Hematopoietic multipotent progenitor cell treated with erythropoietin and hydrocortisone succinate and interleukin-3 and kit ligand, for 8 days (in vitro differentiated cells): Measurements from ENCODE around the gene PDIA5.

ENCODE experiments used
- DNase-seq: peaks from one replicate; pipeline ENCODE4 v3.0.0-alpha.2; 2015

The PDIA5 gene

DNA sequence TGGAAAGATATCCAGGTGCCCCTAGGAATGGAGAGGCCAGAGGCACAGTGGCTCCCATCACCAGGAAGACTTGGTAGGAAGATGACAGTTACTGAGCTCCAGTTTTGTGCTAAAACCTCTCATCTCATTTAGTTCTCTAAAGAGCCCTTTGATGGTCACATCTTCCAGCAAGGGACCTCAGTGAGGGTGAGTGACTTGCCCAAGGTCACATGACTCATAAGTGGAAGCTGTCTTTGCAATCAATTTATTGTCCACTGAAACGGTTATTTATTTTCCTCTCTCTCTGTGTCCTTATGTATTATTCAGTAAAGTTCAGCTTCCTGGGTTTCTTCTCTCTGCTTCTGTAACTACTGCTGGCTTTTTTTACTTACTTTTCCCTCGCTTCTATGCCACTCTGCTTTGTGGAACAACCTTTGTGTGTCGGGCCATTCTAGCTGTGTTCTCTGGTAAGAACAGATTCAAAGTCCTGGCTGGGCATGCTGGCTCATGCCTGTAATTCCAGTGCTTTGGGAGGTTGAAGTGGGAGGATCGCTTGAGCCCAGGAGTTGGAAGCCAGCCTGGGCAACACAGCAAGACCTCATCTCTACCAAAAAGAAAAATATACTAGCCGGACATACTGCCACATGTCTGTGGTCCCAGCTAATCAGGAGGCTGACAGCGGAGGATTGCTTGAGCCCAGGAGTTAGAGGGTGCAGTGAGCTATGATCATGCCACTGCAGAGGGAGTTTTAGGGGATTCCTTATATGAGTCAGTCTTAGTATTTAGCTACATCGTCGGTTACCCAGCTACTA lies 55.9 kb downstream of the PDIA5 start:
- DNase-seq = no peak

- DNase-seq = no peak
Measured at GRCh38 chr3:123123716-123124616, 57.1 kb downstream of the PDIA5 start.

DNA sequence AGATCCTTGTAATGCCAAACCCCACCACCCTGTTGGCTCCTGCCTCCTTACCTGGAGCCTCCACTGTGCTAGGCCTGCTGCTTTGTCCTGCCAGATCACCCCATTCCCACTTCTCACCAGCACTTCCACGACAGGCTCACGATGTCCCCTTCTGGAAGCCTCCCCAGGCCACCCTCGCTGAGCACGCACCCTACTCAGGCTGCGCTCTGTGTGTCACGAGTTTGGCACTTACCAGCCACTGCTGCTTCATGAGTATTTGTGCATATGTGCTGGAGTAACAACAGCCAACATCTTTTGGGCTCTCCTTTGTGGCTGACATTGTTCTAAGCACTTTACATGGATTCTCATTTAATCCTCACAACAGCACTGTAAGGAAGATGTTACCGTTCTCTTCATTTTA lies 58.1 kb downstream of the PDIA5 start:
- DNase-seq = no peak

DNA sequence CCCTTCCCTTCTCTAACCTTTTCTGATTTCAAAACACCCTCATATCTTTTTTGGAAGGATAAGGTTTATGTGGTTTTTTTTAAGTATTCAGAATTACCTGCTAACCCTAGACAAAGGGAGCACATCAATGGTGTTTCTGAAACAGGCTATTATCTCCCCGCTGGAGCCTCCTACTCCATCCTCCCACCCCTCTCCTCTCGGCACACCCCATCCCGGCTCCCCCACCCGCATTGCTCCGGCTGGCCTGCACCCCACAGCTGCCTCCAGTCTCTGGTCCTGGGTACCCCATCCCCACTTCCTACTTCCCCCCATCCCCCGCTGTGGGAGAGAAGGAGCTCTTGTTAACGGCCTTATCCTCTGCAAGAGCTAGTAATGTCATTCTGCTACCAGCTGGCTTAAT lies 59.2 kb downstream of the PDIA5 start:
- no peak for DNase-seq

DNA sequence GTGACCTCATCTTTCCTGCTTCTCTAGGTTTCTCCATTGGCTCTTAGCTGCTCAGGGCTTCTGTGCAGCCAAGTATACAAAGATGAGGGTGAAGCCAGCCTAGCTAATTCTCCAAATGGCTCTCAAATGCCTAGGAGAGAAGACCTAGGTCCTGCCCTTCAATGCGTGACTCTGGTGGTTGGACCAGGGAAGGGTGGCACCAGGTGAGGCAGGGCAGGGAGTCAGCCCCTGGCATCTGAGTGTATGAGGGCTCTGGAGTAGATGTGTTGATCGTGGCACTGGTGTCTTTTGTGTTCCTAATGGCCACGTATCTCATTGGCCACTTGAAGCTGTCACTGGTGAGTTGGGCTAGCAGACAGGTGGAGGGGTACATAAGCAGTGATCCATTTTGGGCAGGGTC lies 59.8 kb downstream of the PDIA5 start:
- no peak for DNase-seq

DNA sequence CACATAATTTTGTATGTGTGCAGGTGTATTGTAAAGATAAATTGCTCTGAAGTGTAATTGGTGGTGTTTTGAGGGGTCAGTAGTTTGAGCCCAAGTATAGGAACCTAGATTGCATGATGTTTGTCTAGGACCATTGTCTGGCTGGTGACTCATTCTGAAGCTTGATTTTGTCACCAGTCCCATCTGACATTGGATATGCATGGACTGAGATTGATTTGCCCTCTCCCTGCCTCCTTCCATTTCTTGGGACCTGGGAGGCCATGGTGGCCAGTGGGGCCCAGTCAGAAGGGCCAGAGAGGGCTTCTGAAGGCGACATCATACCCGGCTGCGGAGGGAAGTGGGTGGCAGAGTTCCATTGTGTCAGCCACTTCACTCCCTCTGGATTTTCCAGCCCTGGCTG lies 62.3 kb downstream of the PDIA5 start:
- no peak for DNase-seq

DNA sequence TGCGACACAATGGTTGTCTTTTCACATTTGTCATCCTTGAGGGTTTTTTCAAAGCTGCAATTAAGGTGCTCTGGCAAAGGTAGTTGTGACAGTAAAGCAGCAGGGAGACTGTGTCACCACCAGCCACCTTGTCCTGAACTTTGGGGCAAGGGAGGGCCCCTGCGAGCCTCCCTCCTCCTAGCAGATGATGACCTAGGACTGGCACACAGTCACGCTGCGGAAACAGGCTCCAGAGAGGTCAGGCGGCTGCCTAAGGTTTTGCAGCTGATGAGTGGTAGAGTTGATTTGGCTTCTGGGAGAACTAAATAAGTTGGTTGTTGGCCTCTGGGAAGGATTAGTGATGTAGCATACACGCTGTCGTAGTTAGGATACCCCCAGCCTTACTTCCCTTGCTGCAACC lies 62.7 kb downstream of the PDIA5 start:
- no peak for DNase-seq

GRCh38 chr3:123130079-123130750 lies 63.4 kb downstream of the PDIA5 start:
- DNase-seq = no peak

DNA sequence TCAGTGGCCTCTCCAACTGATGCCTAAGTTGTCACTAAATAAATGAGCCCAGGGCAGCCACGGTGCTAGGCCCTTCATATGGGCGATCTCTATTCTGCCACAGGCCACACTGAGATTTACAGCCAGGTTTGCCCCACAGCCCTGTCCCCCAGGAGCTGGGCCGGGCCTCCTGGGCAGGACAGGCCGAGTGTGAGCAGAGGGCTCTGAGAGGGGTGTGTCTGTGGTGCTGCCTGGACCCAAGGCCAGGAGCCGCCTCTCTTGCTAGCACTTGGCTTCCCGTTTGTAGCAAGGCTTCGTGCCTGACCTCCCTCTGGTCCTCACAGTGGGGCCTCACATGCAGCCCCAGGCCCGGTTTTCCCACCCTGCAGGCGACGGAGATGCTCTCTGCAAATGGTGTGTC lies 67.8 kb downstream of the PDIA5 start:
- no peak for DNase-seq

- DNase-seq = no peak
Measured at GRCh38 chr3:123137001-123137400, 70.2 kb downstream of the PDIA5 start.

GRCh38 chr3:123138839-123139444 lies 72.1 kb downstream of the PDIA5 start:
- DNase-seq = no peak

DNA sequence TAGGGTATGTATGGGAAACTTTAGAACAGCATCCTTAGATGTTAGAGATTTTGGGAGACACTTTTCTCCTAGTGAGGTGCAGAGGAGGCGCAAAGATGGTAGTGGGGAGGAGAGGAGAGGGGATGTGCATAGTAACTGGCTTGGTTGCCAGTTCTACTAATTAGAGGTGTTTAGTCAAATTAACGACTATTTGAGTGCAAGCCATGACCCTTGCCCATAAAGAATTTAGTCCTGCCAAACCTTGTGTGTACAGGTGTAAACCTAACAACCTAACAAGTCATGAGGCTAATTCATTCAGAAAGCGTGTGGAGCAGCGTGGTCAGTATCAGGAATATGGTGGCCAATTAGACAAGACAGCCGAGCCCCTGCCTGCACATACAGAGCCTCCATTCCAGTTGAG lies 72.7 kb downstream of the PDIA5 start:
- no peak for DNase-seq

- DNase-seq = no peak
Measured at GRCh38 chr3:123140550-123140949, 73.7 kb downstream of the PDIA5 start.

DNA sequence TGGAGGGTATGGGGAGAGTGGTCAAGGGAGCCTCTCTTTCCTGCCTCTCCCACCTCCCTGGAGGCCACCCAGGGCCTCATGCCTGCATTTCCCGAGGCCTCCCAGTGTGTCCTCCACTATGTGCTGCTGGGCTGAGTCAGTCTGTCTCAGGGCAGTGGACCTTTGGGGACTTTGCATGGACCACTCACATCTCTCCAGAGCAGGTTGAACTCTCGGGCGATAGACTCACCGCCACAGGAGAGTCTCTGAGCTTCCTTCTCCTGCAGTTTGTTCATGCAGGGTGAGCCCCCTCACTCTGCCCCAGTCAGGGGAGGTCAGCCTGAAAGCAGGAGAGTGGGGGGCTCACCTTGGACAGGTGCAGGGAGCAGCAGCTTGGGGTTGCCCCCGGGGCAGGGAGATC lies 74.5 kb downstream of the PDIA5 start:
- no peak for DNase-seq

- no peak for DNase-seq
Measured at GRCh38 chr3:123143669-123144411, 77.0 kb downstream of the PDIA5 start.

GRCh38 chr3:123147754-123148535 lies 81.1 kb downstream of the PDIA5 start:
- DNase-seq = no peak

- no peak for DNase-seq
Measured at GRCh38 chr3:123148772-123149171, 81.9 kb downstream of the PDIA5 start.

DNA sequence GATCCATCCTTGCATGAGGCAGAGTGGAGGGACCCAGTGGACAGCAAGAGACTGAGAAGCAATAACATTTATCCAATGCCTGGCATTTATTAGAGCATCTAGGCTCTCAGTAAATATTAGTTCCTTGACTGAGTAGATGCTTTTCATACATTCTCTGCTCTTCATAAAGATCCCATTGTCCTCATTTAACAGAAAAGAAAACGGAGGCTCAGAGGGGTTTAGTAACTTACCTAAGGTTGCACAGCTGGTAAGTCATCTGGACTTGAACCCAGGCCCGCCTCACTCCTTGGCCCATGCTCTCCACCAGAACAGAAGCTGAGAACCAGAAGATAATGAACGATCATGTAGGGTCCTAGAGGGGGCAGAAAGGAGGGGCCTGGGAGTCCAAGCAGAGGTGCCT lies 82.7 kb downstream of the PDIA5 start:
- DNase-seq = no peak

DNA sequence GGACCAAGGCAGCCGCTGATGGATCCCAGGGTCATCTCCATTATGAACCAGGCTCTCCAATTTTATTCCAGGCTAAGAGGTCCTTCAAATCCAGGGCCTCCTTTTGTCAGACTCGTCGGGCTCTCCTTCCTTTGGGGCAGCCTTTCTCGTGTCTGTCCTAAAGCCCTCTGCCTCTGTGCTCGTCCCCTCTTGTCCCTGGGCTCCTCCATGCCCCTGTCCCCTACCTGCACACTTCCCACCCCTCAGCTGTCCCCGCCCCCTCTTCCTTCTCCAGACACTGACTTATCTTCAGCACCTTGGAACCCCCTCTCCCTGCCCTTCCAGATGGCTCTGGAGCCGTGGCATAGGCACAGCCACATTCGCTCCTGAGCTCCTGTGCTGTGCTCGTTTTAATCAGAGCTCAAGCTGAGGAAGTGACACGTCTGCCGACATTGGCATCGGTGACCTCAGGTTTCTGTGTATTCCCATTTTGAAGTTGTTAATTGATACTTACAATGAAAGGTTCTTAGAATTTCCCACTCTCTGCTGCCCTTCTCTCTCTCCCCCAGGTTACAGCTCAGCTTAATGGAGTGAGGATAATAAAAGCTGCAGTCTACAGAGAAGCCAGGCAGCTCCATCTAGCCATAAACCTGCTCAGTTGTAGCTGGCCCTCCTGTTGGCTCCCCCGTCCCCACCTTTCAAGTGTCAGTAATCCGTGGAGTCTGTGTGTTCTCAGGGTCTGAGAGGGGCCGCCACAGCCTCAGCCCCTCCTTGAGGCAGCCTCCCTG lies 83.8 kb downstream of the PDIA5 start:
- no peak for DNase-seq

GRCh38 chr3:123151251-123151705 lies 84.5 kb downstream of the PDIA5 start:
- DNase-seq = no peak
